Neural cell (in vitro differentiated cells): ENCODE data around the gene DDX51.

Source experiments
- EP300 ChIP-seq: fragments of 450-650 bp; conservative IDR thresholded peaks from 2 replicates; pipeline ENCODE4 v1.6.1; 2014; ENCODE audit warnings: antibody characterized with exemption, mild to moderate bottlenecking, moderate library complexity; ENCODE audit not compliant: poor library complexity, severe bottlenecking
- POLR2AphosphoS5 ChIP-seq: IDR thresholded peaks from 2 replicates; pipeline ENCODE4 v1.6.1; 2012
- RAD21 ChIP-seq: fragments of 450-650 bp; conservative IDR thresholded peaks from 2 replicates; pipeline ENCODE4 v1.6.1; 2014; ENCODE audit warnings: antibody characterized with exemption, mild to moderate bottlenecking, moderate library complexity
- REST ChIP-seq: IDR thresholded peaks from 2 replicates; pipeline ENCODE4 v1.6.1; 2012; ENCODE audit warnings: borderline replicate concordance
- SMC3 ChIP-seq: fragments of 450-650 bp; conservative IDR thresholded peaks from 2 replicates; pipeline ENCODE4 v1.6.1; 2014; ENCODE audit warnings: antibody characterized with exemption, mild to moderate bottlenecking, moderate library complexity; ENCODE audit not compliant: poor library complexity
- TF ChIP-seq, protein P1 (sequence below): fragments of 450-650 bp; IDR thresholded peaks from 2 replicates; pipeline ENCODE4 v1.5.1; 2014; ENCODE audit warnings: antibody characterized with exemption, mild to moderate bottlenecking, moderate library complexity; ENCODE audit not compliant: poor library complexity, severe bottlenecking

DNA sequence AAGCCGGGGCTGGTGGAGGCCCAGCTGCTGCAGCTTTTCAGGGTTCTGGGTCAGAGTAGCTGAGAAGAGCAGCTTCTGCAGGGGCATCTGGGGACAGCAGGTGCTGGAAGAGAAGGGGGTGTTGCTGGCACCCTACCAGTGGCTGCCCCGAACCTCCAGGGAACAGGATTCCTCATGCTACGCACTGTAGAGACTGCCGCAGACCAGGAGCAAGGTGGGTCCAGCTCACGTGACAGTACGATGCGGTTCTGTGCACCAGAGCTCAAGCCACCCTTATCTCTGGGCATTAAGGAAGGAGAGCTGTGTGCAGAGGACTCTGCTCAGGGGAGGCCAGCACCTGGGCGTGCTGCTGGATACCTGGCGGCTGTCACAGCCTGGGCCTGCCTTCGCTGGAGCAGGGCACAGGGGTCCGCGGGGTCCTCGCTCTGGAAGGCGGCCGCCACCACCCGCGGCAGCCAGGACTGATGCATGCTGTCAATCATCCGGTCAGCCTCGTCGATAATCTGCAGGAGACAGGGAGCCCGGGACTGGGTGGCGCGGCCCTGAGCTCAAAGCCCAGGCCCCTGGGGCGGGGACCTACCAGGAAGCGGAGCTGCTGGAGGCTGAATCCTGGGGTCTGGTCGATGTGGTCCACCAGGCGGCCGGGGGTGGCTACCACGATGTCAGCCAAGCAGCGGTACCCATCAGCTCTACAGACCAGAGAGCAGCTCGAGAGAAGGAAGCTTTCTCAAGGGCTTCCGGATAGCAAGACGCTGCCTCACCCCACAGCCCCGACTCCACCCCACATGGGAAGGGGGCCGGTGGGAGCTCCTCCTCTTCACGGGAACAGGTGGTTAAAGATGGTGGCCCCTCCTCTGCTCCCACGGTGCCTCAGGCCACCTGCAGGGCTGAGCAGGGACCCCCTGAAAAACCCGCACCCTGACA, 2.9 kb downstream of the DDX51 start:
- TF ChIP-seq, protein P1, sequence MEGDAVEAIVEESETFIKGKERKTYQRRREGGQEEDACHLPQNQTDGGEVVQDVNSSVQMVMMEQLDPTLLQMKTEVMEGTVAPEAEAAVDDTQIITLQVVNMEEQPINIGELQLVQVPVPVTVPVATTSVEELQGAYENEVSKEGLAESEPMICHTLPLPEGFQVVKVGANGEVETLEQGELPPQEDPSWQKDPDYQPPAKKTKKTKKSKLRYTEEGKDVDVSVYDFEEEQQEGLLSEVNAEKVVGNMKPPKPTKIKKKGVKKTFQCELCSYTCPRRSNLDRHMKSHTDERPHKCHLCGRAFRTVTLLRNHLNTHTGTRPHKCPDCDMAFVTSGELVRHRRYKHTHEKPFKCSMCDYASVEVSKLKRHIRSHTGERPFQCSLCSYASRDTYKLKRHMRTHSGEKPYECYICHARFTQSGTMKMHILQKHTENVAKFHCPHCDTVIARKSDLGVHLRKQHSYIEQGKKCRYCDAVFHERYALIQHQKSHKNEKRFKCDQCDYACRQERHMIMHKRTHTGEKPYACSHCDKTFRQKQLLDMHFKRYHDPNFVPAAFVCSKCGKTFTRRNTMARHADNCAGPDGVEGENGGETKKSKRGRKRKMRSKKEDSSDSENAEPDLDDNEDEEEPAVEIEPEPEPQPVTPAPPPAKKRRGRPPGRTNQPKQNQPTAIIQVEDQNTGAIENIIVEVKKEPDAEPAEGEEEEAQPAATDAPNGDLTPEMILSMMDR = no peak
- no peak for TF ChIP-seq EP300
- no peak for TF ChIP-seq REST
- TF ChIP-seq RAD21 = no peak
- TF ChIP-seq SMC3 = no peak
- TF ChIP-seq POLR2AphosphoS5 = no peak
